Smooth muscle cell (in vitro differentiated cells): Measurements from ENCODE around the gene LDLRAD2. TPM values are rescaled to one million over a fixed set of nuclear protein-coding genes. Genes with fewer than 3 reads are reported as not detected.

Source experiments
- DNase-seq: peaks from one replicate; lab custom pipeline; 2025; ENCODE audit not compliant: unreplicated experiment; lab: John Stamatoyannopoulos, UW
- H2AFZ ChIP-seq: fragments of 200-600 bp; sonication (generic); 2 replicates; pipeline ENCODE4 v1.6.0; 2016; ENCODE audit warnings: antibody characterized with exemption, low read depth, mild to moderate bottlenecking
- H3F3A ChIP-seq: fragments of 200-600 bp; sonication (generic); 2 replicates; pipeline ENCODE4 v1.6.0; 2017; ENCODE audit warnings: antibody characterized with exemption, low read depth
- H3K27ac ChIP-seq: fragments of 200-600 bp; sonication (generic); 2 replicates; pipeline ENCODE4 v1.5.1; 2016; ENCODE audit warnings: low read depth, mild to moderate bottlenecking
- H3K27me3 ChIP-seq: fragments of 200-600 bp; sonication (generic); 2 replicates; pipeline ENCODE4 v1.6.1; 2016; ENCODE audit warnings: low read depth, mild to moderate bottlenecking
- H3K36me3 ChIP-seq: fragments of 200-600 bp; sonication (generic); 2 replicates; pipeline ENCODE4 v1.5.1; 2016; ENCODE audit warnings: low read depth
- H3K4me1 ChIP-seq: fragments of 200-600 bp; sonication (generic); 2 replicates; pipeline ENCODE4 v1.5.1; 2016; ENCODE audit warnings: low read depth
- H3K4me2 ChIP-seq: fragments of 200-600 bp; sonication (generic); 2 replicates; pipeline ENCODE4 v1.6.0; 2016; ENCODE audit warnings: mild to moderate bottlenecking
- H3K4me3 ChIP-seq: fragments of 200-600 bp; sonication (generic); 2 replicates; pipeline ENCODE4 v1.5.1; 2016; ENCODE audit warnings: mild to moderate bottlenecking
- H3K79me2 ChIP-seq: fragments of 200-600 bp; sonication (generic); 2 replicates; pipeline ENCODE4 v1.6.0; 2016; ENCODE audit warnings: low read depth, mild to moderate bottlenecking
- H3K9ac ChIP-seq: fragments of 200-600 bp; sonication (generic); 2 replicates; pipeline ENCODE4 v1.6.0; 2016; ENCODE audit warnings: low read depth
- H3K9me3 ChIP-seq: fragments of 200-600 bp; sonication (generic); replicated peaks from 2 replicates; pipeline ENCODE4 v1.5.1; 2016; ENCODE audit warnings: low read depth
- H4K20me1 ChIP-seq: fragments of 200-600 bp; sonication (generic); 2 replicates; pipeline ENCODE4 v1.6.0; 2016; ENCODE audit warnings: low read depth
- CTCF ChIP-seq: fragments of 200-600 bp; sonication (generic); IDR thresholded peaks from 2 replicates; pipeline ENCODE4 v1.5.1; 2017; ENCODE audit warnings: borderline replicate concordance, mild to moderate bottlenecking, antibody characterized with exemption; ENCODE audit not compliant: insufficient read depth, poor library complexity, severe bottlenecking
- WGBS: methylation state at CpG from one replicate; pipeline ENCODE4 v1.1.7; 2016; ENCODE audit warnings: low lambda C conversion rate; 5-methylcytosine and 5-hydroxymethylcytosine counted together
- polyA plus RNA-seq: library from polyadenylated mRNA; unstranded; fragments of >200 nt; fragmentation: Nextera tagmentation; extraction: Ambion mirVana; gene quantifications from 2 replicates; pipeline ENCODE4 v1.2.1, GENCODE V29; 2016
- total RNA-seq: library from RNA; depleted of rRNA; stranded (reverse); fragments of >200 nt; gene quantifications from 2 replicates; pipeline ENCODE4 v1.2.3, GENCODE V29; 2014

LDLRAD2 gene
- total RNA-seq: 0.04 and 0.13 TPM in 2 replicates
- 6.8 and 7.9 TPM in 2 replicates for polyA plus RNA-seq

- H3K27me3 ChIP-seq: no peaks in the 10 kb centered on the region
- peaks cover 14% of the 10 kb centered on the region for H3F3A ChIP-seq
- H3K27ac ChIP-seq: no peak within 1 kb of the TSS
- H3K4me1 ChIP-seq: no peaks in the 10 kb centered on the region
- no peaks in the 10 kb centered on the region for H3K9me3 ChIP-seq
- H3K9ac ChIP-seq: no peak within 1 kb of the TSS
- no peaks in the 10 kb centered on the region for H3K36me3 ChIP-seq
- H3K79me2 ChIP-seq: no peaks in the 10 kb centered on the region
- no peaks in the 10 kb centered on the region for H4K20me1 ChIP-seq
- no peak within 1 kb of the TSS for H2AFZ ChIP-seq
- TF ChIP-seq CTCF: no peak
- DNase-seq: no peak
- H3K4me3 ChIP-seq: no peak within 1 kb of the TSS
- WGBS: 87% methylated on average over 2 of the region's 2 CpGs
- H3K4me2 ChIP-seq: no peak within 1 kb of the TSS
Observed at GRCh38 chr1:21811875-21812305, at the start of gene LDLRAD2. LDLRAD2 (plus strand) TSS chr1:21812265; CDS start chr1:21812452, 187 bp downstream.

GRCh38 chr1:21763236-21763635 lies 48.8 kb upstream of the LDLRAD2 start:
- H4K20me1 ChIP-seq: peaks cover 100% of the 10 kb centered on the region

GRCh38 chr1:21763694-21764419 lies 48.2 kb upstream of the LDLRAD2 start:
- H4K20me1 ChIP-seq: peaks cover 100% of the 10 kb centered on the region
- H3K9me3 ChIP-seq: no peaks in the 10 kb centered on the region
- H3K9ac ChIP-seq: no peak overlapping the region

More at GRCh38 chr1:21763236-21763635, 48.8 kb upstream of the LDLRAD2 start:
- Histone ChIP-seq H3F3A (no peaks in the 10 kb centered on the region), H3K27me3 (no peaks in the 10 kb centered on the region), H3K36me3 (no peaks in the 10 kb centered on the region), H3K9me3 (no peaks in the 10 kb centered on the region), H2AFZ (no peak overlapping the region), H3K4me2 (no peak overlapping the region), H3K79me2 (peaks cover 98% of the 10 kb centered on the region), H3K9ac (no peak overlapping the region), H3K27ac (no peak overlapping the region), H3K4me3 (no peak overlapping the region), H3K4me1 (peaks cover 6% of the 10 kb centered on the region)
- WGBS: 97% methylated on average over 10 of the region's 10 CpGs
- no peak for TF ChIP-seq CTCF
- no peak for DNase-seq

More at GRCh38 chr1:21763694-21764419, 48.2 kb upstream of the LDLRAD2 start:
- Histone ChIP-seq H3K4me2 (no peak overlapping the region), H3F3A (no peaks in the 10 kb centered on the region), H3K4me3 (no peak overlapping the region), H3K27ac (no peak overlapping the region), H3K27me3 (no peaks in the 10 kb centered on the region), H3K79me2 (peaks cover 98% of the 10 kb centered on the region), H2AFZ (no peak overlapping the region), H3K36me3 (no peaks in the 10 kb centered on the region), H3K4me1 (peaks cover 6% of the 10 kb centered on the region)
- no peak for DNase-seq
- 83% methylated on average over 6 of the region's 7 CpGs for WGBS
- no peak for TF ChIP-seq CTCF
